Activated CD4-positive, alpha-beta T cell treated with anti-CD3 and anti-CD28 coated beads, Interleukin-2, Interleukin-4, amounts not matched to agents 100 ng/mL and 50 ng/mL, durations not matched to agents 16 hours and 8 hours (primary cell): Measurements from ENCODE around the gene TRPM5.

Source experiments
- DNase-seq: peaks from one replicate; pipeline ENCODE4 v3.0.0-alpha.2; 2020; ENCODE audit warnings: low spot score

Gene TRPM5

DNA sequence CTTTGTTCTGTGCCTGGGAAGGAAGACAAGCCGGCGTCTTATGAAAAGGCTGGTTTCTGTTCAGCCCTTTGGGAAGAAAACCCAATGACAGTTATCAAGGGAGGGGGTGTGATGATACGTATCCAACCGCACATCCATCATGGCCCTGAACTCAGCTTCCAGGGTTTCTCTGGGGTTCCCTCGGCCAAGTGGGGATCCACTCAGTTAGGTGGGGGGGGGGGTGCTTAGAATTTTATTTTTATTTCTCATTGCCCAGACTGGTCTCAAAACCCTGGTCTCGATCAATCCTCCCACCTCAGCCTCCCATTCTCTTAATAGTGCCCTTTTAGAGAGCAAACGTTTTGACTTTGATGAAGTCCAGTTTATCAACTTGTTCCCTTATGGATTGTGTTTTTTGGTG is 26.2 kb upstream of the TRPM5 start:
- DNase-seq, result no peak

DNA sequence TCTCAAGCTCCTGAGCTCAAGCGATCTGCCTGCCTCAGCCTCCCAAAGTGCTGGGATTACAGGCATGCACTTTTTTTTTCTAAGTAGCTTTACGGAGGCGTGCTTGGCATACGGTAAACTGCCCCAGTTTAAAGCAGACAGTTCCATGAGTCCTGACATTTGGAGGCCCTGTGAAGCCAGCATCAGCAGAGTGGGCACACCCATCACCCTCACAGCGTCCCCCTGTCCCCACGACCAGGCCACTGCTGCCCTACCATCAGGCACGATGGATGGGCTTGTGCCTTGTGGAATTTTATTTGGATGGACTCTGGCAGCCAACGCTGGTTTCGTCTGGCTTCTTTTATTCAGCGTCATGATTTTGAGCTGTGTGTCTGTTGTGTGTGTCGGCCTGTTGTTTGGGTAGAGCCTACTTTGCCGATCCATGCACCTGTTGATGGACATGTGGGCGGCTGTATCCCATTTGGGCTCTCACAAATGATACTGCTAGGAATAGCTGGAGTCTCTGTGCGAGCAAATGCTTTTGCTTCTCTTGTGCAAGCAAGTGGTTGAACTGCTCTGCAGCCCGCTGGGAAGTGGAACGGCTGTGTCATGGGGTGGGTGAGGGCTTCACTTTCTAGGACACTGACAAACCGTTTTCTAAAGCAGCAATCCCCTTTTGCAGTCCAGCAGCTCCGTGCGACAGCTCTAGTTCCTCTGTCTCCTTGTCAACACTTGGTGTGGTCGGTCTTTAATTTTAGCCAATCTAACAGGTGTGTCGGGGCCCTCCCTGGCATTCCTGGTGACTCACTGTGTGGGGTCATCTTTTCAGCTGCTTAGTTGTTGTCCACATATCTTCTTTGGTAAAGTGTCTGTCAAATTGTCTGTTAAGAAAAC is 24.3 kb upstream of the TRPM5 start:
- DNase-seq, result no peak

DNA sequence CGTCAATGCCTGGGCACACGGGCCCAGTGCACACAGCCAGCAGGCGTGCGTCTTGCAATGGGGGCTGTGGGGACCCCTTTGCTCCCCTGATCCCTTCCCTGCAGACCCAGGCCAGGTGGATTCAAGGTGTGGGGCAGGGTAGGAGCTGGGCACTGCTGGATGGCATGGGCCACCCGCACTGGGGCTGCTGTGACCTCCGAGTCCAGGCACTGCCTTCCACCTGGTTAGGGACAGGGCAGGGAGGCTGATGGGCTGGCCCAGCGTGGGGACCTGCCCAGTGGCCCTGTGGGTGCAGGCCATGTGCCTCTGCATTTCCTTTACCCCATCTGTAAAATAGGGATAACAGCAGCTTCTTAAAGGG is 23.4 kb upstream of the TRPM5 start:
- DNase-seq, result no peak

DNA sequence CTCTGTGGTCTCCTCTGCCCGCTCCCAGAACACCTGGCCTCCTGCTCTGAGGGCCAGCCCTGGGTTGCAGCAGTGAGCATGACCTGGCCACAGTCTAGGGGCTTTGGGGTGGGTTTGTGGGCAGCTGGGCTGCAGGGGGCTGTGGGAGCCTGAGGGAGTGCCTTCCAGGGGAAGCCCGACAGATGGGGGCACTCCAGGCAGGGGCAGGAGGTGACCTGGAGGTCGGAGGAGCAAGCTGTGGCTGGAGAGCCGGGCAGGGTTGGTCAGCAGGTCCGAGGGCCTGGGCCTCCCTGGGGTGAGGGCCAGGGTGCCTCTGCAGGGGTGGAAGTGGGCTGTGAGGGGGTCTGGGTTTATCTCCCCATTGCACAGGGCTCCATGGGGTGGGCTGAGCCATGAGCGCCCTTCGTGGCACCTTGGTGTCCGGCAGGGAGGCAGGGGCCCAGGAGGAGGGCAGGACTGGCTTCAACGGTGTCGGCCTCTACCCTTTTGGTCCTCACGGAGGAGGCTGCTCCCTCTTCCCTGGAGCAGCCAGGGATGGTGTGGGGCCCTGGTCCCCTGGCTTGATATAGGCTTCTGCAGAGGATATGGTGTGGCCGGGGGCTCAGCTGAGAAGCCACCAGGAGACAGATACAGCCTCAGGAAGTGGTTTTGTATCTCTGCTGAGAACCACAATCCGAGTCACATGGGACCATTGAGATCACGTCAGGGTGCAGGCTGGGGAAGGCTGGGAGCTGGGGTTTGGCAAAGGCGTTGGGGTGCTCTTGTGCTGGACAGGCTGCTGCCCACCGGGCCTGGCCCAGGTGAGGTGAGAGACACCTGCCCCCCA is 22.8 kb upstream of the TRPM5 start:
- peak; percentile 71 for DNase-seq

DNA sequence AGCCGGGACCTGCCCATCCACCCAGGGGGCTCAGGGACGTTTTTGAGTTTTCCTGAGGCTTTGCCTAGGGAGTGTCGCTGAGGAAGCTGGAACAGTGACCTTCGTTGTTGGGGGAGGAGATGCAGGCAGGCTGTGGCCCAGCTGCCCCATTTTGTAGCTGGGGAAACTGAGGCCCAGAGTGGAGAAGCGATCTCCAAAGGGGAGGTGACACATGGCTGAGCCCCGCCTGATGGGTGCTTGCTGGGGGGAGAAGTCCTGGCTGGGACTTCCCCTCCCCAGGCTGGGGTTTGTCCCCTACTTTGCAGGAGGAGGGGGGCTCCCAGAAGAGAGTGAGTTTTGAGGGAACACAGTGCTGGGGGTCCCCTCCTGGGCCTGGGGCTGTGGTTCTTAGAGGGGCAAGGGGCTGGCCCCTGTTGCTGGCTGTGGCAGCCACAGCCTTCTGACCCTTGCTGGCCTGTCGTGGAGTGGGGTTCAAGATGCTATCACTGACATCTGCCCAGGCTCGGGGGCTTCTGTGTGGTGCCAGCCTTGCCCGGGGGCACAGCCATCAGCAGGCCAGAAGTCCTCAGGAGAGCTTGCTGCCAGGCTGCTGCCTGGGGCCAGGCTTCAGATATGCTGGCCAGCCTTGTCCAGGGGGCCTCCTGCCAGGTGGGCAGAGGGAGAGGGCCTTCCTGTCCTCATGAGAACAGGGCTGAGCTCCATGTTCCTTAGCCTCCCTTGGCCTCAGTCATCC is 21.9 kb upstream of the TRPM5 start:
- DNase-seq, result no peak

DNA sequence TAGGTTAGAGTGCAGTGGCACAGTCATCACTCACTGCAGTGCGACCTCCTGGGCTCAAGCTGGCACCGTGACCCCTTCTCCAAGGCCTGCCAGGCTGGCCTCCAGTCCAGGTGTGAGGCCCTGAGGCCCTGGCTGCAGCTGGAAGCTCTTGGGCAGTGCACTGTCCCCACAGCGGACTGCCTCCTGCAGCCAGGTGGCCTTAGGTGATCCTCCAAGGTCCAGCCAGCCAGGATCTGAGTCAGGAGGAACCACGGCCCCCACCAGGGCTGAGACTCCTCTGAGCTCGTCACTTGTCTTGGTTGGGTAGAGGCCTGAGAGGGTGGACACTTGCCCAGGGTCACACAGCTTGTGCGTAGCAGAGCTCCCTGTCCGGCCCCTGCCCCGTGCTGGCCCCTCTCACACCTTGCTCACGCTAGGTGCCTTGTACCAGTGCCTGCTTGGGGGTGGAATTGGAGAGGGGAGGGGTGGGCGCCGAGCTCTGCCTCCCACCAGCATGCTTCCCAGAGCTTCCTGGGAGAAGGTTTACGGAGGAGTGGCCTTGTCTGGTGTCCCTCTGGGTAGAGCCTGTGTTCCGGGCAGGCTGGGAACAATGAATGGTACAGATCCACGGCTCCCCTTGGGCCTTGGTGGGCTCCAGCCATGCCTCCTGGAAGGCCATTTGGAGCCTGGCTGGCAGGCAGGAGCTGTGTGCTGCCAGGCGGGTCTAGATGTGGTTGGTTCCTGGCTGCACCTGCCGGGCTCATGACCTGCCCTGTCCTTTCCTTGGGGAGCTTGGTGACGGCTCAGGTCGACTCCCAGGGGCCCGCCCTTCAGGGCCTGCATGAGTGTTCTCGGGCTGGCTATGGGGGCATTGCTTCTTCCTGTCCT is 21.1 kb upstream of the TRPM5 start:
- no peak for DNase-seq

DNA sequence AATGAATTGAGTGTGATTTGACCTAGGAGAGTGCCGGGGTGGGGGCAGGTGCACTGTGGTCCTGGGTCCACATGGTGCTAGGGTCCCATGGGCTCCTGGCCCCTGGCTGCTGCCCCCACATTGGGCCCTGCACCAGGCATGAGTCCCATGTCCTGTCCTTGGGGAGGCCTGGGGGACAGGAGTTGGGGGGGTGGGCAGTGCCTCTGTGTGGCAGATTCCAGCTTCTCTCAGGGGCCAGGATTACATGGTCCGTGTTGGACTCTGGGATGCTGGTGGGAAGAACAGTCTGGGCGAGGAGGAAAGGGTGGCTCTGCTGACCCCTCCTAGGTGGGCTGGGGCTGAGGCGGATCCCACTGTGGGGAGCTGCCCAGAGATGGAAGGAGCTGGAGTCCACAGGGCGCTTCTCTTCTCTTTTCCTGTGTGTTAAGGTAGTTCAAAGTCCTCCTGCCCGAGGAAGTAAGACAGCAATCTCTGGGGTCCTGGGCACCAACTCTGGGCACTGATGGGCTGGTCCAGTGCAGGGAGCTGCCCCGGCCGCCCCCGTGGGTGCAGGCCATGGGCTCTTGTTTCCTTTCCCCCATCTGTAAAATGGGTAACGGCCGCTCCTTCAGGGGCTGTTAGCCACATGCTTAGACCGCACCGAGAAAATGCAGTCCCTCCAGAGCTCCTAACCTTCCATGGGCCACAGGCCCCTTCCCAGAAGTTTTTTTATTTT is 20.3 kb upstream of the TRPM5 start:
- DNase-seq, result no peak

DNA sequence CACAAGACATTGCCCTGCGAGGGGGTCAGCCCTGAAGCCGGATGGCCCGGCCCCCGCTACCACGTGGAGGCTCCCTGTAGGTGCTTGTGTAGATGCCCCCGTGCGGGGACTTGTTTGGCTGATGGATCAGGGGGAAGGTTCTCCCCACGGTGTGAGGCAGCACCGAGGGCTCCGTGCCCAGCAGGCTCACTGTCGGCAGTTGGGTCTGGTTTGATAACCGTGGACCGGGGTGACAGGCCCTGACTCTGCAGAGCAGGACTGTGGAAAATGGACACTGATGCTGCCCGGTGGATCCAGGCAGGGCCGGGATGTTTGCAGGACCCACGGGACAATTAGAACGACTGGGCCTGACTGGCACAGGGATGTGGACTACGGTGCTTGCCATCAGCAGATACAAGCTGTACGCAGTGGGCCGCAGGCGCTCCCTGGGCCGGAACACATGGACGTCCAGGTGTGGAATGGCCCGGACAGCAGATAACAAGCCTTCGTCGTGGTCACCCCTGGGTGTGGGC is 19.5 kb upstream of the TRPM5 start:
- no peak for DNase-seq

DNA sequence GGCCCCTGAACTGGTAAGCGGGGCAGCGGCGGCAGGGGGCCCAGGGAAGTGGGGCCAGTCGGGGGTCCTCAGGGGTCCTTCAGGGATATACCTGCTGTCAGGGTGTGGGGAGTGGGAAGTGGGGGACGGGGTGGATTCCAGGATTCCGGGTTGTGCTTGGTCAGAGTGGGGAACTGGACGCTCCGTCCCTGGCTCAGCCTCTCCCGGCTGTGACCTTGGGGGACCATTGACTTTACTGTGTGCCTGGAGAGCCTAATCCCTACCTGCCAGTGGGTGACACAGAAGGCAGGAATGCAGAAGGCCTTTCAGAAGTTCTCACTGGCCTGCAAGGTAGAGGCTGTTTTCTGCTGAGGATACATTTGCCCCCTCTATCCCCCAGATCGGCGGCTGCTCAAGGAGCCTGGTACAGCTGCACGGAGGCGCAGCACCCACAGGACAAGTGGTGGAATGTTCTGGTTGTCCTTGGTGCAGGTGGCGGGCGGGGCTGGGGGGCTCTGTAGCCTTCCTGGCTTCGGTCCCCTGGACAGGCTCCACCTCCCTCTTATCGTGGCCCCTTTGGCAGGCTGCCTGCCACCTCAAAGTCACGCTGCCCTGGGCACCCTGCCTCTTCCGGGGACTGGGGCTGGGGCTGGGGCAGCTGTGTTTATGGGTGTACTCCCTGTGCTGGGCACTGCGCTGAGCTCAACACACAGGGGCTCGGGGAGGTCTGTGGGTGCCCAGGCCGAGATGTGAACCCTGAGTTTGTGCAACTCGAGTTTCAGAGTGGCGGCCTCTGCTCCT is 18.9 kb upstream of the TRPM5 start:
- no peak for DNase-seq

DNA sequence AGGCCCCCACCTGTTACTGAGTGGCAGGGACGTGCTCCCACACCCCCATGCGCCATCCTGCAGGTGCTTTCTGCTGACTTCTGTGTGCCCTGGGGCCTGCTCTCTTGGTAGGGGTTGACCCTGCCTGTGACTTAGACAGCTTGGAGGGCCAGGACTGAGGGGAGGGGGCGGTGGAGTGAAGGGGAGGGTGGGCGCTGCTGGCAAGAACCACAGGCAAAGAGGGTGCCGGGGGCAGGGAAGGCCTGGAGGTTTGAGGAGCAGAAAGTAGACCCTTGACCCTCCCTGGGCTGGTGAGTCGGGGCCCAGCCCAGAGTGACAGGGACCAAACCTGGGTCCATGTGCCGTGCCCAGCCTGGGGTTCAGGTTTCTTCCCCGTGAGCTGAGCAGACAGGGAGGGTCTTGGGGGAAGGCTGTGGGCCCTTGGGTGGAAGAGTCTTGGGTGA is 18.2 kb upstream of the TRPM5 start:
- no peak for DNase-seq

DNA sequence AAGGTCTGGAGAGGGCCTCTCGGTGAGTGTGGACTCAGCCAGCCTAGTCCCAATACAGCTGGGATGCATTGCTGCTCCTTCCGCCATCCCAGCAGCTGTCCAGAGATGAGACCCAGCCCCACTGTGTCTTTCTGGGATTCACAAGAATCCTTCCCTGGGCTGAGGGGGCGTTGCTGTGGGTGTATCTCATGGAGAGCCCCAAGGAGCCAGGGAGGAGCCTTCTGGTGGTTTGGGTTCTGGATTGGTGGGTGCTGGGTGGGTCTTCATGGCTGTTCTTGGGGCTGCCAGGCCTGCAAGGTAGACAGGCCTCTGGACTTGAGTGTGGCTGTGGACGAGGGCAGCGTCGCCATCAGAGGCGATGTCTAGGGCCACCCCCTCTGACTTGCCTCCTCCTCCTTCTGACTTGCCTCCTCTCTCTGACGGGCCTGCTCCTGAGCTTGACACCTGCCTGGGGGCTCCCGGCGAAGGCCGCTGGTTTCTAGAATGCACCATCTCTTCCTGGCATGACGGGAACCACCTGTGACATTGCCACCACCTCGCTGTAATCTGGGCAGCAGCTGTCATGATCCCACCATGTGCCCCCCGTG is 17.7 kb upstream of the TRPM5 start:
- DNase-seq, result no peak

DNA sequence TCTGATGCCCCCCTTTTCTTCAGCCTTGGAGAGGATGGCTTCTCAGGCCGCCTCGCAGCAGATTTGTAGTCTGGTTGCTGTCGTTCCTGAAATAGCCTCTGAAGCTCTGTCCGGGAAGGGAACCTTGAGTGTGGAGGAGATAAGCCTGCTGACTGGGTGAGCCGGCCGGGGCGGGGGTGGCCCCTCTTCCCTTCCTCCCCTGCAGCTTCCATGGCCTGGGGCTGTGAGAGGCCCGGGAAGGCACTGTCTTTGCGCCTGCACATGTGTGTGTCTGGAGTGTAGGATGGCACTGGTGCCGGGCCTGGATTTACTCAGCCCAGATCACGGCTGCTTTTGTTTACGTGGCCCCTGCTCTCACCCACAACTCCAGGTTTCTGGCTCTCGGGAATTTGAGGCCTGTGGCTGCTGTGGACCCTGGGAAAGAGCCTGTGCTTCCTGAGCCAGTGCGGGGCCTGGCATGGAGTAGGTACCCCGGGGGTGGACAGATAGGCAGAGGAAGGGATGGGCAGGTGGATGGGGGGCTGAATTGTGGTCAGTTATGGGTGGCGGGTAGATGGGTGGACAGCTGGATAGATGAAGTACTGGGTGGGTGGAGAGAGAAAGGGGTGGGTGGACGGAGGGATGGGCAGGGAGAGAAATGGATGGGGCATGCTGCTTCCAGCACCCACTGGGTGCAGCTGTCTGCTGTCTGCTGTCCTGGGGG is 17.1 kb upstream of the TRPM5 start:
- DNase-seq, result no peak

DNA sequence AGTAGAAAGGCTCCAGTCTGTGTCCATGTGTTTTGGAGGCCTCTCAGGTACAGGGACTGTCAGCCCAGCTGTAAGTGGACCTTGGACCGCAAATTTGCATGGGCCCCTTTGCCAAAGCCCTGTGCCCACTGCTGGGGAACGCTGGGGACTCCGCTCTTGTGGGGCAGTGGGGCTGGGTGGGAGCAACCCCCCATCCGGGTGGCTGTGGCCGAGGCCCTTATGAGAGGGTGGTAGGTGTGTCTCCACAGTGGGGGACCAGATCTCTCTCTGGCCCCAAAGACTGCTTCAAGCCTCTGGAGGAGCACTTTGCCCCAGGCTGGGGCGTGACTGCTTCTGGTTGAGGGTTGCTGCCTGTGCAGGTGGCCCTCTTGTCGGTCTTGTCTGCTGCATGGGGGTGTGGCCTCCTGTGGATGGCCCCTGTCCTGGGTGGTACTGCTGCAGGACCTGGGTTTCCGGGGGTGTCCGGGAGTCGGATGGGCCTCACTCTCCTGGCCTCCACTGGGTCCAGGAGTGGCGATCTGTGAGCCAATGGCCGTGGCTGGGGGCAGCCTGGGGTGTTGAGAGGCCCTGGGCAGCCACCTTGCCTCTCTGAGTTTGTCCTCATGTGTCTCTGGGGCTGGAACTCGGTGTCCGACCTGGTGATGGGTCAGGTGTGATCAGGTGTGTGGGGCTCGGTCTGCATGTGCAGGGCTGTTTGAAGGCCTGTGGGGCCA is 16.4 kb upstream of the TRPM5 start:
- no peak for DNase-seq

DNA sequence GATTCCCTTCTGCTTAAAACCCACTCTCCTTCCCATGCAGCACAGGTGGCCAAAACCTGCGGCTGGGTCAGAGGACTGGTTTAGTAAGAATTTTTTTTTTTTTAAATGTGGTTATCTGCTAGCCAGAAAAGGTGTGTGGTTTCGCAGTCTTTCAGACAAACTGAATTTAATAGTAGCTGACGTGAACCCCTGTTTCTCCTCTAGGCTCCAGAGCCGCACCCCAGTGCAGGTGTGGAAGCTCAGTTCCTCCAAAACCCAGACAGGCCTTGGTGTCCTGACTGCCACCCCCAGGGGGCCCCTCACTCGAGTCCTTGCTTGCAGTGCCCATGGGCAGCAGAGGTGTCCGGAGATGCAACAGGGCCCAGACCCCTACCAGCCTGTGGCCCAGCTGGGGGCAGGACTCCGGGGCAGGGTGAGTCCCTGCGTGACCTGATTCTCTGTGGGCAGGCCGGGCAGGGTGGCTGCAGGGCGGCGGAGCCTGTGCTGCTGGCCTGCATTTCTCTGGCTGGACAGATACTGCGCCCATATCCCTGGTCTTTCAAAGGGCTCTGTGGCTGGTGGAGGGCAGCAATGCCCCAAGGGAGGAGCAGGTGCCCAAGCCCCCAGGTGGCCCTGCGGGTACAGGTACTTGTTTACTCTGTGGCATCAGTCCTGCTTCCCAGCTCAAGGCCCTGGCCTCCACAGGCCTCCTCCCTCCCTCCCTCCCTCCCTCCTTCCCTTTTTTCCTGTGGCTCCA is 15.7 kb upstream of the TRPM5 start:
- DNase-seq, result no peak

DNA sequence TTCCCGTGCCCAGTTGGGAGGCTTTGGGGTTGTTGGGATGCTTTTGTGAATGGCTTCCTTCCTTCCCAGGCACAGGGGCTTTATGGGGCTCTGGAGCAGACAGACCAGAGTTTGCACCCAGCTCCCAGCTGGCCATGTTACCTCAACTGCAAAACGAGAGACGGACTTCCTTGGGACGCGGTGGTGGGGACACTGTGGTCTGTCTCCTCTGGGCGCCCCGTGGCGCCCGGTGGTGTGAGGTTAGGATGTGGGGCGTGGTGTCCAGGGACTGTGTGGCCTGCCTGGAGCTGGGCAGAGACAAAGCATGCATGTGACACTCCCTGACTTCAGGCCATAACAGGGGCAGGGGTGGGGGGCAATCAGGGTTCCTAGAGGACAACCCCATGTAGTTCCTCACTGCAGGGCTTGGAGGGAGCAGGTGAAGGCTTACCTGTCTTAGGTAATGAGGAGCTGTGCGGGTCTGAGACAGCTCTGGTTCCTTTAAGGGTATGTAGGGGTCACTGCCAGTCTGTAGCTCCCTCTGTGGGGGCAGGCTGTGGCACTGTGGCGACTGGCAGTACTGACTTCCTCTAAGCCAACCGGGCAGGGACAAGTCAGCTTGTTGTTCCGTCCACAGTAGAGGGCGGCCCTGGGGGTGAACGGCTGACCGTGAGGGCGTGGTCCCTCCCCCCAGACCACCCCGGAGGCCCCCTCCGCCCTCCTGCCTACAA is 14.9 kb upstream of the TRPM5 start:
- DNase-seq, result no peak

DNA sequence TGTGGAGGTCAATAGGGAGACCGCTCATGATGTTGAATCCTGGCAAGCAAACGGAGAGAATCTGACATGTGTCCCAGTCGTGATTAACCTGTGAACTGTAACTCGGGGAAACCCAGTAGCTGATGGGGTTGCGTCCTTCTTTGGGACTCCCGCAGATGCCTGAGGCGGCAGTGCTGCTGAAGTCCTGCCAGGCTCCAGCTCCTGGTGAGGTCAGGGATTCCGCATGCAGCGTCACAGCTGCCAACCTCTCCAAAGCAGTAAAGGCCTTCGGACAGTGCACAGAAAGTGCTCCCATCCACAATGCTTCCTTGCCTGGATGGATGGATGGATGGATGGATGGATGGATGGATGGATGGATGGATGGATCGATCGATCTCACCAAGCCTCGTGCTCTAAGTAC is 14.0 kb upstream of the TRPM5 start:
- DNase-seq, result no peak

DNA sequence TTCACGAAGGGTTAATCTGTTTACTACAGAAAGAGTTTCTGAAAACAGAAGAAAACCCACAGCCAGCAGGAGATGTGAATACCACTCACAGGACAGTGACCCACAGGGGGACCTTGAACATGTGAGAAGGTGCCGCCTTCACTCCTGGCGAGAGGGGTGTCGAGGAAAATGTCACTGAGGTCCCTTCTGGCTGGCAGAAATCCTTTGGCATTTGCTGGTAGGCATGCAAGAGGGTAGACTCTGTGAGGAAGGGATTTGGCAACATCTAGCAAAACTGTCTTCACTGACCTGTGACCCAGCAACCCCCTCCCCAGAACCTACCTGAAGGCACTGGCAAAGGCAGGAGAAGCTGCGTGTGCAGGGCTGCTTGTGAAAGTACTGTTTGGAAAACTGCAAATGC is 9.1 kb upstream of the TRPM5 start:
- DNase-seq, result no peak
